ENCODE results near the gene RMND1. TPM values are rescaled to one million over a fixed set of nuclear protein-coding genes. Genes with fewer than 3 reads are reported as not detected.

Gene RMND1
- total and polyA plus RNA-seq, 2 of the 13 experiments (the other 11 are each of a cell fraction or from before 2014, with no cell fraction given), result 34.0 to 72.5 TPM

- TF ChIP-seq ZNF639 (CRISPR knock-in tag; conservative IDR thresholded peaks at IDR 0.05) (no peak), NFE2 (CRISPR knock-in tag; IDR thresholded peaks at IDR 0.05) (no peak), ZBTB14 (CRISPR knock-in tag; IDR thresholded peaks at IDR 0.05) (no peak), HOXA9 (CRISPR knock-in tag; IDR thresholded peaks at IDR 0.05; ENCODE audit: borderline replicate concordance) (no peak), MYNN (CRISPR knock-in tag; IDR thresholded peaks at IDR 0.05; ENCODE audit: low read depth) (no peak), ZKSCAN8 (CRISPR knock-in tag; IDR thresholded peaks at IDR 0.05; ENCODE audit: borderline replicate concordance) (no peak), JUN (CRISPR knock-in tag; IDR thresholded peaks at IDR 0.05) (no peak), HNRNPK (IDR thresholded peaks at IDR 0.05; ENCODE audit: low read depth, low read length, poor library complexity, severe bottlenecking) (peak; percentile 100), ZNF709 (CRISPR knock-in tag; IDR thresholded peaks at IDR 0.05) (0 out of 2 replicates have a peak, but pooled peaks have one; percentile 57), GABPB1 (CRISPR knock-in tag; IDR thresholded peaks at IDR 0.05) (peak; percentile 60; the same call in 1 of the 2 replicates), NFE2L2 (IDR thresholded peaks at IDR 0.05; ENCODE audit: low read length) (no peak), NFATC3 (CRISPR knock-in tag; IDR thresholded peaks at IDR 0.05) (no peak), ZNF432 (CRISPR knock-in tag; IDR thresholded peaks at IDR 0.05; ENCODE audit: borderline replicate concordance) (no peak), ZNF224 (CRISPR knock-in tag; IDR thresholded peaks at IDR 0.05) (no peak), KMT2A (CRISPR knock-in tag; IDR thresholded peaks at IDR 0.05) (no peak), FOXC1 (CRISPR knock-in tag; IDR thresholded peaks at IDR 0.05; ENCODE audit: borderline replicate concordance) (peak; percentile 65; the same call in 1 of the 2 replicates), NBN (conservative IDR thresholded peaks at IDR 0.05) (no peak), ZNF740 (CRISPR knock-in tag; IDR thresholded peaks at IDR 0.05) (peak; percentile 89; the same call in 1 of the 2 replicates), RBM39 (IDR thresholded peaks at IDR 0.05; ENCODE audit: low read depth, low read length, poor library complexity, severe bottlenecking) (no peak), MTA3 (CRISPR knock-in tag; IDR thresholded peaks at IDR 0.05) (no peak)
- TF ChIP-seq, protein P1, sequence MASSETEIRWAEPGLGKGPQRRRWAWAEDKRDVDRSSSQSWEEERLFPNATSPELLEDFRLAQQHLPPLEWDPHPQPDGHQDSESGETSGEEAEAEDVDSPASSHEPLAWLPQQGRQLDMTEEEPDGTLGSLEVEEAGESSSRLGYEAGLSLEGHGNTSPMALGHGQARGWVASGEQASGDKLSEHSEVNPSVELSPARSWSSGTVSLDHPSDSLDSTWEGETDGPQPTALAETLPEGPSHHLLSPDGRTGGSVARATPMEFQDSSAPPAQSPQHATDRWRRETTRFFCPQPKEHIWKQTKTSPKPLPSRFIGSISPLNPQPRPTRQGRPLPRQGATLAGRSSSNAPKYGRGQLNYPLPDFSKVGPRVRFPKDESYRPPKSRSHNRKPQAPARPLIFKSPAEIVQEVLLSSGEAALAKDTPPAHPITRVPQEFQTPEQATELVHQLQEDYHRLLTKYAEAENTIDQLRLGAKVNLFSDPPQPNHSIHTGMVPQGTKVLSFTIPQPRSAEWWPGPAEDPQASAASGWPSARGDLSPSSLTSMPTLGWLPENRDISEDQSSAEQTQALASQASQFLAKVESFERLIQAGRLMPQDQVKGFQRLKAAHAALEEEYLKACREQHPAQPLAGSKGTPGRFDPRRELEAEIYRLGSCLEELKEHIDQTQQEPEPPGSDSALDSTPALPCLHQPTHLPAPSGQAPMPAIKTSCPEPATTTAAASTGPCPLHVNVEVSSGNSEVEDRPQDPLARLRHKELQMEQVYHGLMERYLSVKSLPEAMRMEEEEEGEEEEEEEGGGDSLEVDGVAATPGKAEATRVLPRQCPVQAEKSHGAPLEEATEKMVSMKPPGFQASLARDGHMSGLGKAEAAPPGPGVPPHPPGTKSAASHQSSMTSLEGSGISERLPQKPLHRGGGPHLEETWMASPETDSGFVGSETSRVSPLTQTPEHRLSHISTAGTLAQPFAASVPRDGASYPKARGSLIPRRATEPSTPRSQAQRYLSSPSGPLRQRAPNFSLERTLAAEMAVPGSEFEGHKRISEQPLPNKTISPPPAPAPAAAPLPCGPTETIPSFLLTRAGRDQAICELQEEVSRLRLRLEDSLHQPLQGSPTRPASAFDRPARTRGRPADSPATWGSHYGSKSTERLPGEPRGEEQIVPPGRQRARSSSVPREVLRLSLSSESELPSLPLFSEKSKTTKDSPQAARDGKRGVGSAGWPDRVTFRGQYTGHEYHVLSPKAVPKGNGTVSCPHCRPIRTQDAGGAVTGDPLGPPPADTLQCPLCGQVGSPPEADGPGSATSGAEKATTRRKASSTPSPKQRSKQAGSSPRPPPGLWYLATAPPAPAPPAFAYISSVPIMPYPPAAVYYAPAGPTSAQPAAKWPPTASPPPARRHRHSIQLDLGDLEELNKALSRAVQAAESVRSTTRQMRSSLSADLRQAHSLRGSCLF (CRISPR knock-in tag; IDR thresholded peaks at IDR 0.05; ENCODE audit: borderline replicate concordance), result no peak
Observed at GRCh38 chr6:151390851-151391470, 61.0 kb downstream of the RMND1 start (continued).

All from HepG2 (cell line).